Astrocyte (in vitro differentiated cells and primary cell): Measurements from ENCODE around the gene DACT1.

Experiments
- EZH2 ChIP-seq: IDR thresholded peaks from 2 replicates; pipeline ENCODE4 v1.6.1; 2012; ENCODE audit warnings: mild to moderate bottlenecking, low read length, inconsistent platforms; ENCODE audit not compliant: insufficient read depth
- TF ChIP-seq, protein P1 (sequence below): IDR thresholded peaks from 2 replicates; pipeline ENCODE4 v1.5.1; 2011; ENCODE audit warnings: low read depth, mild to moderate bottlenecking, inconsistent platforms, low read length, moderate library complexity; ENCODE audit not compliant: insufficient read depth

DNA sequence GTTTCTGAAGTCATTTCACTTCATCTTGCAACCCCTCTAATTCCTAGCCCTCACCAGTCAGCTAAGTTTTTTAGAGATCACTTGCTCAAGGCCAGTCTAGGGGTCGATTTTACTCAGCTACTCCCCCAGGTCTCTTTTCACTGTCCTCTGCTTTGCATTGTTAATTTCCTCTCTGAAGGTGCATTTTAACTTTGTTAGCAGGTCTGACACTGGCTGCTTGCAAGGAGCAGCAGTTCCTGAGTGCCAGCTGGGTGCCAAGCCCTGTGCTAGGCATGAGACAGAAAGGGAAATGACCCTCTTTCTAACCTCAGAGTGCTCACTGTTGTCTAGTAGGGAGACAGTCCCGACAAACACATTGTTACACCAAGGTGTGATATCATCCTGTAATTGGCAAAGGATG, 17.8 kb upstream of the DACT1 start:
- TF ChIP-seq, protein P1, sequence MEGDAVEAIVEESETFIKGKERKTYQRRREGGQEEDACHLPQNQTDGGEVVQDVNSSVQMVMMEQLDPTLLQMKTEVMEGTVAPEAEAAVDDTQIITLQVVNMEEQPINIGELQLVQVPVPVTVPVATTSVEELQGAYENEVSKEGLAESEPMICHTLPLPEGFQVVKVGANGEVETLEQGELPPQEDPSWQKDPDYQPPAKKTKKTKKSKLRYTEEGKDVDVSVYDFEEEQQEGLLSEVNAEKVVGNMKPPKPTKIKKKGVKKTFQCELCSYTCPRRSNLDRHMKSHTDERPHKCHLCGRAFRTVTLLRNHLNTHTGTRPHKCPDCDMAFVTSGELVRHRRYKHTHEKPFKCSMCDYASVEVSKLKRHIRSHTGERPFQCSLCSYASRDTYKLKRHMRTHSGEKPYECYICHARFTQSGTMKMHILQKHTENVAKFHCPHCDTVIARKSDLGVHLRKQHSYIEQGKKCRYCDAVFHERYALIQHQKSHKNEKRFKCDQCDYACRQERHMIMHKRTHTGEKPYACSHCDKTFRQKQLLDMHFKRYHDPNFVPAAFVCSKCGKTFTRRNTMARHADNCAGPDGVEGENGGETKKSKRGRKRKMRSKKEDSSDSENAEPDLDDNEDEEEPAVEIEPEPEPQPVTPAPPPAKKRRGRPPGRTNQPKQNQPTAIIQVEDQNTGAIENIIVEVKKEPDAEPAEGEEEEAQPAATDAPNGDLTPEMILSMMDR: no peak
- no peak for TF ChIP-seq EZH2
